Dermis blood vessel endothelial cell (primary cell): ENCODE measurements around the gene BARX1. TPM values are rescaled to one million over a fixed set of nuclear protein-coding genes. Genes with fewer than 3 reads are reported as not detected.
A peak's percentile ranks its signal among the peaks of the same experiment; 100 is the strongest.
"Not testable (repeated sequence)": the region's sequence is repeated elsewhere in the genome, so short reads cannot be mapped to it uniquely, and the experiment has no call there.

ENCODE experiments used
- DNase-seq: peaks from one replicate; pipeline ENCODE4 v3.0.0; 2010
- total RNA-seq: library from RNA; depleted of rRNA; stranded (reverse); fragments of >200 nt; gene quantifications from 2 replicates; pipeline ENCODE4 v1.2.3, GENCODE V29; 2014

Gene BARX1
- total RNA-seq, 1 donor from 2014 or later, result not detected

- no peak for DNase-seq
Measured at GRCh38 chr9:93951655-93952118, 3.5 kb downstream of the BARX1 start.

- no peak for DNase-seq
Measured at GRCh38 chr9:93950619-93951601, 4.2 kb downstream of the BARX1 start.

GRCh38 chr9:93949694-93950449 lies 5.3 kb downstream of the BARX1 start:
- DNase-seq, result no peak

- no peak for DNase-seq
Measured at GRCh38 chr9:93949073-93949693, 6.0 kb downstream of the BARX1 start.

- DNase-seq, result no peak
Measured at GRCh38 chr9:93948441-93949072, 6.6 kb downstream of the BARX1 start.

GRCh38 chr9:93947409-93948070 lies 7.6 kb downstream of the BARX1 start:
- DNase-seq, result no peak

- no peak for DNase-seq
Measured at GRCh38 chr9:93946338-93946712, 8.8 kb downstream of the BARX1 start.

- DNase-seq, result no peak
Measured at GRCh38 chr9:93945400-93946337, 9.5 kb downstream of the BARX1 start.

GRCh38 chr9:93944011-93944410 lies 11.1 kb downstream of the BARX1 start:
- DNase-seq, result no peak

GRCh38 chr9:93942161-93942560 lies 13.0 kb downstream of the BARX1 start:
- DNase-seq, result peak; percentile 42

GRCh38 chr9:93941493-93941892 lies 13.7 kb downstream of the BARX1 start:
- no peak for DNase-seq

- DNase-seq, result no peak
Measured at GRCh38 chr9:93940951-93941350, 14.2 kb downstream of the BARX1 start.

- DNase-seq, result not testable (repeated sequence)
Measured at GRCh38 chr9:93939589-93939988, 15.6 kb downstream of the BARX1 start.

GRCh38 chr9:93937193-93937592 lies 18.0 kb downstream of the BARX1 start:
- DNase-seq, result no peak

- DNase-seq, result no peak
Measured at GRCh38 chr9:93931905-93932304, 23.2 kb downstream of the BARX1 start.

- DNase-seq, result no peak
Measured at GRCh38 chr9:93930070-93930469, 25.1 kb downstream of the BARX1 start.

GRCh38 chr9:93929231-93929630 lies 25.9 kb downstream of the BARX1 start:
- DNase-seq, result no peak

GRCh38 chr9:93922535-93922934 lies 32.6 kb downstream of the BARX1 start:
- no peak for DNase-seq

- no peak for DNase-seq
Measured at GRCh38 chr9:93920131-93920800, 34.9 kb downstream of the BARX1 start.

GRCh38 chr9:93918061-93918460 lies 37.1 kb downstream of the BARX1 start:
- DNase-seq, result no peak
